Measurements from ENCODE around the gene PPM1F.

DNA sequence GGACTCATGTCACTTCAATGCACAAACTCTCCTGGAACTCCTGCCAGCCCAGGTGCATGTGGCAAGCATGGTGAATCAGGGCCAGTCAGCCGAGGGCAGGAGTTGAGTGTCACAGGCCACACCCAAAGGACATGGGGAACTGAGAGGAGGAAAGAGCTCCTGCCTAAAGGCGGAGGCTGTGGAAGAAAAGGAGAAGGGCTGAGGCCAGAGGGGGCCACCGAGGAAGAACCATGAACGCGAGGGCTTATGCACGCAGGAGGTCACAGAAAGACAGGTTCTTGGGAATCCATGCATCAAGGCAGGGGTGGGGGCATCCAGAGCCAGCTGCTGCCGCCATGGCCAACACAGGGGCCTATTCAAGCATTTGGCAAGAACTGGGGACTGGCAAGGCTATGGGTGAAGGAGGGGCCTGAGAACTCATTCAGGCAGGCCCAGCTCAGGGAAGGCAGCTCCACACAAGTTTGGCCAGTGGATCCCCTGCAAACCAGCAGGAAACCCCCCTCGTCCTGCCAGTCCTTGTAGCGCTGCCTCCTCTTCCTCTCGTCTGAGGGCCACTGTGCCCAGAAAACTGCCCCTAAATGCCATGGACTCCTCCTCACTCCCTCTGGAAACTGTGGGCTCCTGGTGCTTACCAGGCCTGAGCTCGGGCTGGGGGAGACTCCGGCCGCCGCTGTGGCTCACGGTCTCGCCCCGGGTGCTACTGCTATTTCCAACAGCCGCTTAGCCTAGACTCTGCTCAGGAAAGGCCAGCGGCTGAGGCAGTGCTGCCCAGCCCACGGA, 15.4 kb downstream of the PPM1F start:
- TF ChIP-seq POLR2AphosphoS5 (IDR thresholded peaks at IDR 0.05; ENCODE audit: low read depth, low read length) (no peak), TAF1 (IDR thresholded peaks at IDR 0.05; ENCODE audit: borderline replicate concordance, low read depth, low read length) (no peak)

Data from GM12892 (cell line).